ENCODE results near the gene GABRG3. TPM values are rescaled to one million over a fixed set of nuclear protein-coding genes. Genes with fewer than 3 reads are reported as not detected.

Gene GABRG3
- total RNA-seq, 1 experiment from 2014 or later: not detected

DNA sequence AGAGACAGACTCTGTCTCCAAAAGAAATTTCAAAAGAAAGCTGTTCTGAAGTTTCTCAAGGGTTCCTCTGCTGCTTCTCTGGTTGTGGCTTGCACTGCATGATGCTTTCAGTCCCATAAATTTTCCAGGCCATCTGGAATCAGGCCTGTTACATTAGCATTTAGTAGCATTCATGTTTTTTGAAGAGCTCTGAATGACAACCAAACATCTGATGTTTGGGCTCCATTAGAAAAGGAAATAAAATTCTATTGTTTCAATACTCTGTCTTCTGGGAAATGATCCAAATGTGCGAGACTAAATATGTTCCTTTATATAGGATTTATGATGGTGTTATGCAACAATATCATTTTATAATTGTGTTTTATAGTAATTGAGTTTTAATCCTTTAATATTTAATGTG lies 455.8 kb downstream of the GABRG3 start:
- RAD21 ChIA-PET (ENCODE audit: low non-redundant PET in 1 of 2, low total read pairs in 2 of 2, uncharacterized antibody in 2 of 2, unreplicated experiment in 2 of 2): no interaction called here
- intact Hi-C loops (cut with micrococcal nuclease): no loop called here
- ATAC-seq: no peak
- H3K9me2 ChIP-seq (ENCODE audit: insufficient read depth): no peaks in the 10 kb centered on the region
- no peaks in the 10 kb centered on the region for H3K27me3 ChIP-seq (ENCODE audit: insufficient read depth, low read length)
- no peaks in the 10 kb centered on the region for H3K4me1 ChIP-seq (ENCODE audit: control insufficient read depth in 1 of 2, insufficient read depth in 2 of 2, low read length in 2 of 2)
- no peaks in the 10 kb centered on the region for H4K20me1 ChIP-seq (ENCODE audit: insufficient read depth)
- no TSS peak for BruUV-seq (replicated peaks)
- H3K4me3 ChIP-seq (replicated peaks in 1 of 2; ENCODE audit: low read depth in 1 of 2, low read length in 2 of 2): no peak overlapping the region
- no peak overlapping the region for H2AFZ ChIP-seq (ENCODE audit: low read depth, low read length, poor library complexity, severe bottlenecking)
- peaks cover 17 to 18% of the 10 kb centered on the region in 2 experiments; a peak in 3 of 4 replicates for H3K9me3 ChIP-seq (ENCODE audit: control insufficient read depth in 1 of 2, insufficient read depth in 1 of 2, low read depth in 1 of 2, low read length in 2 of 2)
- no peak overlapping the region for H3K4me2 ChIP-seq (ENCODE audit: low read length)
- POLR2A ChIA-PET: no interaction called here
- no peak overlapping the region for H3K9ac ChIP-seq (ENCODE audit: low read length)
- no peaks in the 10 kb centered on the region for H3K79me2 ChIP-seq (ENCODE audit: insufficient read depth, low read length)
- CTCF ChIA-PET: no interaction called here
- TF ChIP-seq JUND (IDR thresholded peaks at IDR 0.05): no peak
- TF ChIP-seq CEBPB (IDR thresholded peaks at IDR 0.05; ENCODE audit: low read depth): no peak
- no peak for TF ChIP-seq EGR1 (IDR thresholded peaks at IDR 0.05; ENCODE audit: low read depth)
- no peak for TF ChIP-seq SP1 (IDR thresholded peaks at IDR 0.05; ENCODE audit: low read depth)
- no peak for TF ChIP-seq EZH2 (IDR thresholded peaks at IDR 0.05)
- TF ChIP-seq ZFX (IDR thresholded peaks at IDR 0.05): no peak
- no peak for TF ChIP-seq REST (IDR thresholded peaks at IDR 0.05; ENCODE audit: low read depth)
- no peak for TF ChIP-seq SIN3A (IDR thresholded peaks at IDR 0.05; ENCODE audit: low read depth)
- TF ChIP-seq, protein P1, sequence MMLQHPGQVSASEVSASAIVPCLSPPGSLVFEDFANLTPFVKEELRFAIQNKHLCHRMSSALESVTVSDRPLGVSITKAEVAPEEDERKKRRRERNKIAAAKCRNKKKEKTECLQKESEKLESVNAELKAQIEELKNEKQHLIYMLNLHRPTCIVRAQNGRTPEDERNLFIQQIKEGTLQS (IDR thresholded peaks at IDR 0.05): no peak
- TF ChIP-seq POLR2AphosphoS5 (IDR thresholded peaks at IDR 0.05; ENCODE audit: low read depth, low read length): no peak
- TF ChIP-seq FOSL1 (IDR thresholded peaks at IDR 0.05; ENCODE audit: low read depth): no peak
- TF ChIP-seq CBX3 (IDR thresholded peaks at IDR 0.05; ENCODE audit: low read depth): no peak
- no peak for TF ChIP-seq SRF (IDR thresholded peaks at IDR 0.05; ENCODE audit: low read depth)
- no peak for TF ChIP-seq ELF1 (IDR thresholded peaks at IDR 0.05; ENCODE audit: borderline replicate concordance, low read depth)
- TF ChIP-seq YY1 (IDR thresholded peaks at IDR 0.05; ENCODE audit: extremely low read depth, insufficient replicate concordance, low read depth, low read length): no peak
- TF ChIP-seq ZBTB33 (IDR thresholded peaks at IDR 0.05; ENCODE audit: extremely low read depth, insufficient replicate concordance, low read length): no peak
- TF ChIP-seq EZH2phosphoT487 (IDR thresholded peaks at IDR 0.05; ENCODE audit: borderline replicate concordance): no peak
- no peaks in the 10 kb centered on the region for H3K36me3 ChIP-seq (ENCODE audit: control insufficient read depth in 1 of 2, insufficient read depth in 2 of 2, low read length in 2 of 2)
- no peak for DNase-seq (ENCODE audit: low read depth, low spot score)
- no peak overlapping the region for H3K27ac ChIP-seq (ENCODE audit: low read depth, low read length)

All from HCT116 (cell line).